Adipocyte (in vitro differentiated cells): ENCODE results near the gene SLC23A2.
"Not testable (repeated sequence)": the region's sequence is repeated elsewhere in the genome, so short reads cannot be mapped to it uniquely, and the experiment has no call there.

Experiments
- DNase-seq: peaks from one replicate; pipeline ENCODE4 v3.0.0-alpha.2; 2015; ENCODE audit warnings: low read depth
- H3K27me3 ChIP-seq: replicated peaks from 2 replicates; pipeline ENCODE4 v1.7.0; 2013; ENCODE audit warnings: mild to moderate bottlenecking, low read length, moderate library complexity; ENCODE audit not compliant: control insufficient read depth, insufficient read depth
- H3K36me3 ChIP-seq: 2 replicates; pipeline ENCODE4 v1.7.0; 2013; ENCODE audit warnings: low read length, mild to moderate bottlenecking, moderate library complexity; ENCODE audit not compliant: control insufficient read depth, insufficient read depth, severe bottlenecking
- H3K4me1 ChIP-seq: 2 replicates; pipeline ENCODE4 v1.7.0; 2013; ENCODE audit warnings: mild to moderate bottlenecking, low read length, moderate library complexity; ENCODE audit not compliant: control insufficient read depth, insufficient read depth
- H3K4me3 ChIP-seq: 2 replicates; pipeline ENCODE4 v1.7.0; 2013; ENCODE audit warnings: mild to moderate bottlenecking, low read length, moderate library complexity
- H3K9ac ChIP-seq: 2 replicates; pipeline ENCODE4 v1.7.0; 2013; ENCODE audit warnings: mild to moderate bottlenecking, low read length, moderate library complexity
- H3K9me3 ChIP-seq: 2 replicates; pipeline ENCODE4 v1.7.0; 2013; ENCODE audit warnings: mild to moderate bottlenecking, low read length, moderate library complexity; ENCODE audit not compliant: control insufficient read depth

Gene SLC23A2

DNA sequence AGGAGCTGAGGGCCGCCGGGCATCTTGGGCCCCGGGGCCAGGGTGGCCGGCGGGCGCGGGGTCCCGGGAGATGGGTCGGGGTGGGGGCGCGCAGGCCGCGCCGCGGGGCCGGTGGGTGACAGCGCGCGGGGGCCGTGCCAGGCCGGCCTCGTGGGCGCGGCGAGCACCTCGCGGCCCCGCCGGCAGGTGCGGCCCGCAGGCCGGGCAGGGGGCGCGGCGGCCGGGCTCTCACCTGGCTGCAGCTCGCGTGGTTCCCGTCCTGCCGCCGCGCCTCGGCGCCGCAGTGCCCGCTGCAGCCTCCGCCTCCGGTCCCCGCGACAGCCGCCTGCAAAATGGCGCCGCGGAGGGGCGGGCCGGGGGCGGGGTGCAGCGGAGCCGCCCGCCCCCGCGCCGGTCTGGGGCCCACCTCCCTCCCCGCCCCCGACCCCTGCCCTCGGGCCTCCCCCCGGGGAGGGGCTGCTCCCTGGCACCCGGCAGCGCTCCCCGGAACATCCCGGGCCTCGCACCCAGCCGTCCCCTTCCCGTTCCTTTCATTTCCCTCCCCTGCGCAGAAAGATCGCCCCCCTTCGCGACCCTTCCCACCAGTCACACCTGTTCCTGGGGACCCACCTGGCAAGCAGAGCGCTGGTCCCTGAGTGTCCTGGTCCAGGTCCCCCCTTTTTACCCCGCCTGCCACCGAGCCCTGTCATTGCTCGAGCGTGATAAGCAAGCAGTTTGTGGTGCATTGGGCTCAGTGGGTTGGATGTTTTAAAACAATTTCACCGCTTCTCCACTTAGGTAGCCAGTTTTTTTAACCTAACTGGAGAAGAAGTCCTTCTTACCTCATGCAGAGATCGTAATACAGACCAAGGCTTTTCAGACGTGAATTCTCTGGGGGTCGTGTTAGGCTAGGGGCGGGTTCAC lies at the start of gene SLC23A2:
TSS of gene SLC23A2 (minus strand) at position 337 of the 903 bp plus-strand sequence. CDS start 68,948 bp downstream, outside the sequence.
- DNase-seq, result peak; percentile 68

DNA sequence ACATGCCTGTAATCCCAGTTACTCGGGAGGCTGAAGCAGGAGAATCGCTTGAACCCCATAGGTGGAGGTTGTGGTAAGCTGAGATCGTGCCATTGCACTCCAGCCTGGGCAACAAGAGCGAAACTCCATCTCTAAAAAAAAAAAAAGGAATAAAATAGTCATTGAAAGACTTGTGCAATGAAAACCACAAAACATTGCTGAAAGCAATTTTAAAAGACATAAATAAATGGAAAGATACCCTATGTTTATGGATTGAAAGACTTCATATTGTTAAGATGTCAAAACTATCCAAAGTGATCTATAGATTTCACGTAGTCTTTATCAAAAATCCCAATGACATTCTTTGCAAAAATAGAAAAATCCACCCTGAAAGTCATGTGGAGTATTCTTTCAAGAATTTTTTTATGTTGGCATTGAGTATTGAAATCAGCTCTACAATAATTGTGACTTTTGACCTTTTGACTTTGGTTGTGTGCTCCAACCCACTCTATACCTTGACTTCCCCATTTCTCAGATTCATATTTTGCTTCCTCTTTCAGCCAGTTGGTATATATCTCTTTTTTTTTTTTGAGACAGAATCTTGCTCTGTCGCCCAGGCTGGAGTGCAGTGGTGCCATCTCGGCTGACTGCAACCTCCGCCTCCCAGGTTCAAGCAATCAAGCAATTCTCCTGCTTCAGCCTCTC lies 45.5 kb upstream of the SLC23A2 start:
- Histone ChIP-seq H3K9me3 (no peaks in the 10 kb centered on the region), H3K4me3 (no peak overlapping the region), H3K36me3 (no peaks in the 10 kb centered on the region), H3K27me3 (no peaks in the 10 kb centered on the region), H3K4me1 (peaks cover 7% of the 10 kb centered on the region), H3K9ac (no peak overlapping the region)
- no peak for DNase-seq

More for the DNA sequence above, at the start of gene SLC23A2:
- H3K27me3 ChIP-seq, result no peaks in the 10 kb centered on the region
- no peaks in the 10 kb centered on the region for H3K9me3 ChIP-seq
- H3K36me3 ChIP-seq, result no peaks in the 10 kb centered on the region
- peaks cover 11% of the 10 kb centered on the region for H3K4me1 ChIP-seq
- H3K9ac ChIP-seq, result peak within 1 kb of the TSS; percentile 86
- peak within 1 kb of the TSS; percentile 88 for H3K4me3 ChIP-seq

GRCh38 chr20:5045906-5046305 lies 44.6 kb upstream of the SLC23A2 start:
- no peaks in the 10 kb centered on the region for H3K9me3 ChIP-seq
- H3K36me3 ChIP-seq, result no peaks in the 10 kb centered on the region
- H3K4me1 ChIP-seq, result peaks cover 16% of the 10 kb centered on the region
- H3K27me3 ChIP-seq, result no peaks in the 10 kb centered on the region
- no peak for DNase-seq
- H3K9ac ChIP-seq, result no peak overlapping the region
- no peak overlapping the region for H3K4me3 ChIP-seq

DNA sequence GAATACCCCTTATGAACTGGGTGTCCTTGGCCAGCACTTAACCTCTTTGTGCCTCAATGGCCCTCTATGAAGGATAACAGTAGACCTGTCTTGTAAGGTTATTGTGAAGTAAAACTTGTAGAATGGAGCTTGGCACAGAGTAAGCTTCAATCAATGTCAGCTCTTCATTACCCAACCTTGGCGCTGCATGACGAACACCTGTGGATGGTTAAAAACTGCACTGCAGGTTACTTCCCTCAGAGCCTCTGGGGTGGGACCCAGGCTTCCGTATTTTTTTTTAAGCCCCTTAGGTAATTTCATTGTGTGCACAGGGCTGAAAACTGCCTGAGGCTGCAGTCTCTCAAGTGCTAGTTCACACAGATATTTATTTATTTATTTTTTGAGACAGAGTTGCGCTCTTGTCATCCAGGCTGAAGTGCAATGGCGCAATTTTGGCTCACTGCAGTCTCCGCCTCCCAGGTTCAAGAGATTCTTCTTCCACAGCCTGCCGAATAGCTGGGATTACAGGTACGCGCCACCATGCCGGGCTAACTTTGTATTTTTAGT lies 42.8 kb upstream of the SLC23A2 start:
- Histone ChIP-seq H3K4me1 (peaks cover 12% of the 10 kb centered on the region), H3K4me3 (no peak overlapping the region), H3K27me3 (no peaks in the 10 kb centered on the region), H3K9ac (no peak overlapping the region), H3K9me3 (no peaks in the 10 kb centered on the region), H3K36me3 (no peaks in the 10 kb centered on the region)
- DNase-seq, result no peak

GRCh38 chr20:5041433-5041832 lies 40.1 kb upstream of the SLC23A2 start:
- Histone ChIP-seq H3K9ac (peak overlapping the region; percentile 54), H3K4me3 (no peak overlapping the region), H3K4me1 (peaks cover 12% of the 10 kb centered on the region), H3K9me3 (no peaks in the 10 kb centered on the region), H3K36me3 (no peaks in the 10 kb centered on the region), H3K27me3 (no peaks in the 10 kb centered on the region)
- DNase-seq, result peak; percentile 85

DNA sequence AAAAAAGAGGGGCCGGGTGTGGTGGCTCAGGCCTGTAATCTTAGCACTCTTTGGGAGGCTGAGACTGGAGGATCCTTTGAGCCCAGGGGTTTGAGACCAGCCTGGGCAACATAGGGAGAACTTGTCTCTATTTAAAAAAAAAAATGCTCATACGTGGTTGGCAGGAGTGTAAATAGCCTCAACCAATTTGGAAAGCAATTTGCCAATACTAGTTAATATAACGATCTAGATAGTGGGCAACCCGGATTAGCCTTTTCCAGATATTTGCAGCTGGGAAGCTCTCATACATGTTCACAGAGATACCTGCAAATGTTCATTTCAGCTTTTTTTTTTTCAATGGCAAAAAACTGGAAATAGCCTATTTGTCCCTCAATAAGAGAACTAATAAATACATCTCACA lies 39.0 kb upstream of the SLC23A2 start:
- DNase-seq, result no peak
- H3K27me3 ChIP-seq, result no peaks in the 10 kb centered on the region
- no peak overlapping the region for H3K9ac ChIP-seq
- no peaks in the 10 kb centered on the region for H3K36me3 ChIP-seq
- H3K4me3 ChIP-seq, result no peak overlapping the region
- H3K9me3 ChIP-seq, result no peaks in the 10 kb centered on the region
- peaks cover 12% of the 10 kb centered on the region for H3K4me1 ChIP-seq

DNA sequence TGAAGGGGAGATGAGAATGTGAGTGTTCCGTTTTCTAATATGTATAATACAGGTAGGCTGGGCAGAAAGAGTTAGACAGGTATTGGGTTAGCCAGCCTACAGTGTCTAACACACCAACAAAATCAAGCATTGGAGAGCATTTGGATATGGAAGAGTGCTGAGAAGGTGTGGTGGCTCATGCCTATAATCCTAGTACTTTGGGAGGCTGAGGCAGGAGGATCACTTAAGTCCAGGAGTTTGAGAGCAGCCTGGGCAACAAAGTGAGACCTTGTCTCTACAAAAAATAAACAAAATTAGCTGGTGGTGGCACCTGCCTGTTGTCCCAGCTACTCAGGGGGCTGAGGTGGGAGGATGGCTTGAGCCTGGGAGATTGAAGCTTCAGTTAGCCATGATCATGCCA lies 38.6 kb upstream of the SLC23A2 start:
- Histone ChIP-seq H3K9me3 (no peaks in the 10 kb centered on the region), H3K36me3 (no peaks in the 10 kb centered on the region), H3K27me3 (no peaks in the 10 kb centered on the region), H3K9ac (no peak overlapping the region), H3K4me1 (peaks cover 12% of the 10 kb centered on the region), H3K4me3 (no peak overlapping the region)
- DNase-seq, result no peak

DNA sequence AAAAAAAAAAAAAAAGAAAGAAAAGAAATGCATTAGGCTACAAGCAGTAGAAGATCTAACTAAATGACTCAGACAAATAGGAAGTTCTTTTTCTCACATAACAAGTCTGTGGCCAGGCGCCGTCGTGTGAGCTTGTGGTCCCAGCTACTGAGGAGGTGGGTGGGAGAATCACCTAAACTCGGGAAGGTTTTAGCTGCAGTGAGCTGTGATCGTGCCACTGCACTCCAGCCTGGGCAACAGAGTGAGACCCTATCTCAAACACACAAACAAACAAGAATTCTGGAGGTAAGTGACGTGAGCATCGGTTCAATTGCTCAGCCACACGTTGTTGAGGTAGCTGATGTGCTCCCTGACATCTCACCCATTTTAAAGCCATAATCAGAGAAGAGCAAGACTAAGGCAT lies 37.9 kb upstream of the SLC23A2 start:
- H3K9ac ChIP-seq, result no peak overlapping the region
- no peaks in the 10 kb centered on the region for H3K27me3 ChIP-seq
- H3K4me3 ChIP-seq, result no peak overlapping the region
- H3K36me3 ChIP-seq, result no peaks in the 10 kb centered on the region
- H3K4me1 ChIP-seq, result peaks cover 12% of the 10 kb centered on the region
- DNase-seq, result no peak
- no peaks in the 10 kb centered on the region for H3K9me3 ChIP-seq

DNA sequence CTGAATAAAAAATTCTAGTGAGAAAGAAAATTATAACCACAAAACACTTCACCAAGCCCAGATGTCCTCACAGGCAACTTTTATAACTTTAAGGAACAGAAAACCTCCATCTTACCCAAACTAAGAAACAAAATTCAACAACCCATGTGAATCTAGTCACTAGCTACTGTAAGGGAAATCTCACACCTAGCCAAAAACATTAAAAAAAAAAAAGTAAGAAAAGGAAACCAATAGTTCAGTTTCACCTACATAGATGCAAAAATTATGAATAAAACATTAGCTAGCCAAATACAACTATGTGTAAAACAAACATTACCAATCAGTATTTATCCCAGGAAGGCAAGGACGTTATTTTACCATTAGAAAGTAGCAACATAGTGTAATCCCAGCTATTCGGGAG lies 35.5 kb upstream of the SLC23A2 start:
- H3K4me3 ChIP-seq, result no peak overlapping the region
- H3K36me3 ChIP-seq, result no peaks in the 10 kb centered on the region
- H3K4me1 ChIP-seq, result peaks cover 21% of the 10 kb centered on the region
- H3K9me3 ChIP-seq, result no peaks in the 10 kb centered on the region
- DNase-seq, result no peak
- no peak overlapping the region for H3K9ac ChIP-seq
- H3K27me3 ChIP-seq, result no peaks in the 10 kb centered on the region

DNA sequence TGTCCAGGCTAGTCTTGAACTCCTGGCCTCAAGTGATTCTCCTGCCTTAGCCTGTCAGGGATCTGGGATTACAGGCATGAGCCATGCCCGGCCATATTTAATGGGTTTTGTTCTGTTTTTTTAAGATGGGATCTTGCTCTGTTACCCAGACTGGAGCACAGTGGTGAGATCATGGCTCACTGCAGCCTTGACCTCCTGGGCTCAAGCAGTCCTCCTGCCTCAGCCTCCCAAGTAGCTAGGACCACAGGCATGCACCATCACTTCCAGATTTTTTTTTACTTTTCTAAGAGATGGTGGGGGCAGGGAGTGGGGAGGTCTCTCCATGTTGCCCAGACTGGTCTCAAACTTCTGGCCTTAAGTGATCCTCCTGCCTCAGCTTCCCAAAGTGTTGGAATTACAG lies 34.2 kb upstream of the SLC23A2 start:
- not testable (repeated sequence) for H3K4me3 ChIP-seq, H3K27me3 ChIP-seq, H3K9ac ChIP-seq, DNase-seq, H3K36me3 ChIP-seq, H3K9me3 ChIP-seq
- peaks cover 11% of the 10 kb centered on the region for H3K4me1 ChIP-seq

GRCh38 chr20:5033566-5033965 lies 32.3 kb upstream of the SLC23A2 start:
- no peak overlapping the region for H3K4me3 ChIP-seq
- H3K9ac ChIP-seq, result peak overlapping the region; percentile 13
- no peaks in the 10 kb centered on the region for H3K36me3 ChIP-seq
- peaks cover 13% of the 10 kb centered on the region for H3K4me1 ChIP-seq
- no peaks in the 10 kb centered on the region for H3K9me3 ChIP-seq
- DNase-seq, result peak; percentile 72
- no peaks in the 10 kb centered on the region for H3K27me3 ChIP-seq
